BJ (cell line): ENCODE data around the gene ZNF836. TPM values are rescaled to one million over a fixed set of nuclear protein-coding genes. Genes with fewer than 3 reads are reported as not detected.

Experiments used
- CTCF ChIA-PET: fragments of 350-600 bp; formaldehyde crosslinking; extraction: SDS; loops from one replicate; lab custom pipeline; 2021; ENCODE audit warnings: antibody characterized with exemption, inconsistent platforms; lab: Yijun Ruan, JAX
- POLR2A ChIA-PET: fragments of 300-600 bp; sonication (Branson Sonifier 250); formaldehyde crosslinking; extraction: SDS; loops from one replicate; lab custom pipeline; 2021; ENCODE audit warnings: antibody characterized with exemption; lab: Charles Lee
- DNase-seq: peaks from one replicate; pipeline ENCODE4 v3.0.0-alpha.2; 2011; ENCODE audit warnings: low read depth
- H3K27me3 ChIP-seq: 2 replicates; pipeline ENCODE4 v1.6.0; 2011; ENCODE audit warnings: low read length; ENCODE audit not compliant: control insufficient read depth, insufficient read depth
- H3K36me3 ChIP-seq: 2 replicates; pipeline ENCODE4 v1.5.1; 2011; ENCODE audit warnings: low read length; ENCODE audit not compliant: control insufficient read depth, insufficient read depth
- H3K4me3 ChIP-seq: 2 replicates; pipeline ENCODE4 v1.5.1; 2011; ENCODE audit warnings: low read depth, mild to moderate bottlenecking, control low read depth, low read length
- polyA plus RNA-seq: library from polyadenylated mRNA; depleted of rRNA; stranded (reverse); fragments of >200 nt; gene quantifications from 2 replicates; pipeline ENCODE4 v1.2.3, GENCODE V29; 2011
- TF ChIP-seq, protein P1 (sequence below): IDR thresholded peaks from 2 replicates; pipeline ENCODE4 v1.5.1; 2011; ENCODE audit warnings: low read depth, mild to moderate bottlenecking, control low read depth, inconsistent platforms, low read length, moderate library complexity; ENCODE audit not compliant: insufficient read depth

ZNF836 gene
- polyA plus RNA-seq, 1 experiment = 1.5 TPM

- ChIA-PET POLR2A (no interaction called here), CTCF (no interaction called here)
- TF ChIP-seq, protein P1, sequence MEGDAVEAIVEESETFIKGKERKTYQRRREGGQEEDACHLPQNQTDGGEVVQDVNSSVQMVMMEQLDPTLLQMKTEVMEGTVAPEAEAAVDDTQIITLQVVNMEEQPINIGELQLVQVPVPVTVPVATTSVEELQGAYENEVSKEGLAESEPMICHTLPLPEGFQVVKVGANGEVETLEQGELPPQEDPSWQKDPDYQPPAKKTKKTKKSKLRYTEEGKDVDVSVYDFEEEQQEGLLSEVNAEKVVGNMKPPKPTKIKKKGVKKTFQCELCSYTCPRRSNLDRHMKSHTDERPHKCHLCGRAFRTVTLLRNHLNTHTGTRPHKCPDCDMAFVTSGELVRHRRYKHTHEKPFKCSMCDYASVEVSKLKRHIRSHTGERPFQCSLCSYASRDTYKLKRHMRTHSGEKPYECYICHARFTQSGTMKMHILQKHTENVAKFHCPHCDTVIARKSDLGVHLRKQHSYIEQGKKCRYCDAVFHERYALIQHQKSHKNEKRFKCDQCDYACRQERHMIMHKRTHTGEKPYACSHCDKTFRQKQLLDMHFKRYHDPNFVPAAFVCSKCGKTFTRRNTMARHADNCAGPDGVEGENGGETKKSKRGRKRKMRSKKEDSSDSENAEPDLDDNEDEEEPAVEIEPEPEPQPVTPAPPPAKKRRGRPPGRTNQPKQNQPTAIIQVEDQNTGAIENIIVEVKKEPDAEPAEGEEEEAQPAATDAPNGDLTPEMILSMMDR = no peak
- Histone ChIP-seq H3K36me3 (peaks cover 8% of the 10 kb centered on the region), H3K4me3 (peak overlapping the region; percentile 90), H3K27me3 (no peaks in the 10 kb centered on the region)
- DNase-seq = no peak
Observed at GRCh38 chr19:52191389-52191788, 20.0 kb upstream of the ZNF836 start.

- ChIA-PET CTCF (no interaction called here), POLR2A (no interaction called here)
- TF ChIP-seq, protein P1 = no peak
- Histone ChIP-seq H3K27me3 (no peaks in the 10 kb centered on the region), H3K4me3 (peak overlapping the region; percentile 90), H3K36me3 (peaks cover 6% of the 10 kb centered on the region)
- no peak for DNase-seq
Observed at GRCh38 chr19:52190487-52191293, 19.3 kb upstream of the ZNF836 start.

- ChIA-PET CTCF (interaction anchor here (0.7 to 1.6 kb wide), 4 partner anchors 11 to 51 kb away, joined by 3 to 6 read pairs (median 4); partner anchors contain the start of gene ZNF616), POLR2A (interaction anchor here (0.8 to 0.9 kb wide), 2 partner anchors 19 to 50 kb away, joined by 3 read pairs; partner anchors contain the start of gene ZNF836)
- Histone ChIP-seq H3K4me3 (peak within 1 kb of the TSS; percentile 90), H3K36me3 (peaks cover 4% of the 10 kb centered on the region), H3K27me3 (no peaks in the 10 kb centered on the region)
- TF ChIP-seq, protein P1 = no peak
- peak; percentile 100 for DNase-seq
Observed at GRCh38 chr19:52189735-52190486, 18.5 kb upstream of the ZNF836 start, which contains the start of gene PPP2R1A. TSS of gene PPP2R1A (plus strand) at chr19:52190052. CDS start at chr19:52190097, 45 bp downstream.

- H3K4me3 ChIP-seq = peak overlapping the region; percentile 46
- peaks cover 4% of the 10 kb centered on the region for H3K36me3 ChIP-seq
- ChIA-PET CTCF (interaction anchor here (0.7 to 1.6 kb wide), 4 partner anchors 10 to 50 kb away, joined by 3 to 6 read pairs (median 4); partner anchors contain the start of gene ZNF616), POLR2A (interaction anchor here (0.8 to 0.9 kb wide), 2 partner anchors 18 to 49 kb away, joined by 3 read pairs; partner anchors contain the start of gene ZNF836)
- TF ChIP-seq, protein P1 = no peak
- no peak for DNase-seq
- no peaks in the 10 kb centered on the region for H3K27me3 ChIP-seq
Observed at GRCh38 chr19:52188822-52189734, 17.7 kb upstream of the ZNF836 start.
